GM10847 (cell line): ENCODE data around the gene CREB1.

Experiments used
- POLR2A ChIP-seq: IDR thresholded peaks from 2 replicates; pipeline ENCODE4 v1.6.1; 2011; ENCODE audit not compliant: insufficient read length; ENCODE audit errors: extremely low read depth

Gene CREB1

GRCh38 chr2:207565736-207566500 is 36.2 kb downstream of the CREB1 start:
- no peak for TF ChIP-seq POLR2A

GRCh38 chr2:207567671-207568070 is 37.9 kb downstream of the CREB1 start:
- TF ChIP-seq POLR2A, result no peak

GRCh38 chr2:207571370-207571769 is 41.6 kb downstream of the CREB1 start:
- TF ChIP-seq POLR2A, result no peak

GRCh38 chr2:207584952-207585351 is 55.2 kb downstream of the CREB1 start:
- no peak for TF ChIP-seq POLR2A

GRCh38 chr2:207587305-207587704 is 57.5 kb downstream of the CREB1 start:
- TF ChIP-seq POLR2A, result no peak

GRCh38 chr2:207589143-207589542 is 59.4 kb downstream of the CREB1 start:
- TF ChIP-seq POLR2A, result no peak

- TF ChIP-seq POLR2A, result no peak
Observed at GRCh38 chr2:207593277-207593676, 63.5 kb downstream of the CREB1 start.

GRCh38 chr2:207594264-207594663 is 64.5 kb downstream of the CREB1 start:
- TF ChIP-seq POLR2A, result no peak

- no peak for TF ChIP-seq POLR2A
Observed at GRCh38 chr2:207594731-207595130, 65.0 kb downstream of the CREB1 start.

- no peak for TF ChIP-seq POLR2A
Observed at GRCh38 chr2:207599636-207600035, 69.9 kb downstream of the CREB1 start.

- no peak for TF ChIP-seq POLR2A
Observed at GRCh38 chr2:207600231-207600630, 70.5 kb downstream of the CREB1 start.

- no peak for TF ChIP-seq POLR2A
Observed at GRCh38 chr2:207601774-207602173, 72.0 kb downstream of the CREB1 start.

- no peak for TF ChIP-seq POLR2A
Observed at GRCh38 chr2:207603486-207603885, 73.7 kb downstream of the CREB1 start.

- TF ChIP-seq POLR2A, result no peak
Observed at GRCh38 chr2:207606399-207606798, 76.6 kb downstream of the CREB1 start.

GRCh38 chr2:207606829-207607228 is 77.1 kb downstream of the CREB1 start:
- TF ChIP-seq POLR2A, result no peak

- TF ChIP-seq POLR2A, result no peak
Observed at GRCh38 chr2:207612714-207613113, 83.0 kb downstream of the CREB1 start.

GRCh38 chr2:207614824-207615223 is 85.1 kb downstream of the CREB1 start:
- TF ChIP-seq POLR2A, result no peak
